ENCODE measurements around the gene NMNAT2. TPM values are rescaled to one million over a fixed set of nuclear protein-coding genes. Genes with fewer than 3 reads are reported as not detected.

The NMNAT2 gene
- total RNA-seq, 6 experiments from 2014 or later, result 20.2 to 31.4 (median 23.8) TPM

GRCh38 chr1:183227422-183228346 is 190.5 kb downstream of the NMNAT2 start:
- H3K9me3 Mint-ChIP-seq, result no peaks in the 10 kb centered on the region
- TF ChIP-seq CTCF (IDR thresholded peaks at IDR 0.05), result peak; percentile 84
- H3K27me3 Mint-ChIP-seq (ENCODE audit: insufficient read depth), result 0 out of 2 replicates have a peak, but pooled peaks cover 1% of the 10 kb centered on the region
- no peaks in the 10 kb centered on the region for H3K36me3 Mint-ChIP-seq (ENCODE audit: low read depth)
- DNase-seq, result peak; percentile 30
- H3K27ac Mint-ChIP-seq, result no peak overlapping the region
- no peak overlapping the region for H3K4me3 Mint-ChIP-seq
- H3K4me1 Mint-ChIP-seq (ENCODE audit: low read depth), result peaks cover 51% of the 10 kb centered on the region

GRCh38 chr1:183226963-183227362 is 191.2 kb downstream of the NMNAT2 start:
- DNase-seq, result no peak
- Mint-ChIP-seq H3K27ac (no peak overlapping the region; the same call in 1 of the 2 replicates), H3K36me3 (ENCODE audit: low read depth) (no peaks in the 10 kb centered on the region), H3K9me3 (no peaks in the 10 kb centered on the region), H3K4me1 (ENCODE audit: low read depth) (peaks cover 46% of the 10 kb centered on the region), H3K27me3 (ENCODE audit: insufficient read depth) (0 out of 2 replicates have a peak, but pooled peaks cover 1% of the 10 kb centered on the region), H3K4me3 (no peak overlapping the region)
- TF ChIP-seq CTCF (IDR thresholded peaks at IDR 0.05), result no peak

- Mint-ChIP-seq H3K27me3 (ENCODE audit: insufficient read depth) (0 out of 2 replicates have a peak, but pooled peaks cover 1% of the 10 kb centered on the region), H3K9me3 (no peaks in the 10 kb centered on the region), H3K4me1 (ENCODE audit: low read depth) (peaks cover 41% of the 10 kb centered on the region), H3K4me3 (no peak overlapping the region), H3K27ac (no peak overlapping the region), H3K36me3 (ENCODE audit: low read depth) (no peaks in the 10 kb centered on the region)
- no peak for DNase-seq
- no peak for TF ChIP-seq CTCF (IDR thresholded peaks at IDR 0.05)
Measured at GRCh38 chr1:183226361-183226760, 191.8 kb downstream of the NMNAT2 start.

- no peak overlapping the region for H3K27ac Mint-ChIP-seq
- no peaks in the 10 kb centered on the region for H3K9me3 Mint-ChIP-seq
- DNase-seq, result peak; percentile 50
Measured at GRCh38 chr1:183223467-183223866, 194.7 kb downstream of the NMNAT2 start.

GRCh38 chr1:183222909-183223308 is 195.3 kb downstream of the NMNAT2 start:
- no peak for TF ChIP-seq CTCF (IDR thresholded peaks at IDR 0.05)
- Mint-ChIP-seq H3K4me1 (ENCODE audit: low read depth) (peaks cover 38% of the 10 kb centered on the region), H3K27me3 (ENCODE audit: insufficient read depth) (0 out of 2 replicates have a peak, but pooled peaks cover 1% of the 10 kb centered on the region), H3K36me3 (ENCODE audit: low read depth) (no peaks in the 10 kb centered on the region), H3K9me3 (no peaks in the 10 kb centered on the region), H3K27ac (no peak overlapping the region), H3K4me3 (no peak overlapping the region)
- no peak for DNase-seq

More at GRCh38 chr1:183223467-183223866, 194.7 kb downstream of the NMNAT2 start:
- Mint-ChIP-seq H3K4me3 (no peak overlapping the region), H3K27me3 (ENCODE audit: insufficient read depth) (0 out of 2 replicates have a peak, but pooled peaks cover 1% of the 10 kb centered on the region), H3K36me3 (ENCODE audit: low read depth) (no peaks in the 10 kb centered on the region), H3K4me1 (ENCODE audit: low read depth) (peaks cover 33% of the 10 kb centered on the region)
- no peak for TF ChIP-seq CTCF (IDR thresholded peaks at IDR 0.05)
